ENCODE results near the gene PITRM1.
A peak's percentile ranks its signal among the peaks of the same experiment; 100 is the strongest.

The PITRM1 gene

GRCh38 chr10:3108575-3109105, 63.9 kb downstream of the PITRM1 start:
- no peak for DNase-seq (ENCODE audit: low spot score)
- no peak overlapping the region for H3K23ac ChIP-seq (ENCODE audit: low read depth, low read length, poor library complexity)
- peaks cover 5 to 33% of the 10 kb centered on the region in 2 donors for H3K36me3 ChIP-seq (replicated peaks in 1 of 2; ENCODE audit: control insufficient read depth in 2 of 2, insufficient read depth in 2 of 2, low read length in 2 of 2)
- no peaks in the 10 kb centered on the region for H3K27me3 ChIP-seq (ENCODE audit: control insufficient read depth in 3 of 3, insufficient read depth in 3 of 3, low read depth in 1 of 3, low read length in 3 of 3)
- no peak overlapping the region for H2BK12ac ChIP-seq (ENCODE audit: low read length)
- no peak overlapping the region for H2AFZ ChIP-seq (ENCODE audit: low read length)
- no peak overlapping the region for H2BK120ac ChIP-seq (ENCODE audit: low read depth, low read length)
- no peak overlapping the region for H4K8ac ChIP-seq (ENCODE audit: low read depth, low read length)
- no peak overlapping the region for H2AK5ac ChIP-seq (ENCODE audit: low read depth, low read length)
- H2BK5ac ChIP-seq (ENCODE audit: low read length) = no peak overlapping the region
- H2BK15ac ChIP-seq (ENCODE audit: low read length) = no peak overlapping the region
- peaks cover 2% of the 10 kb centered on the region for H3K79me1 ChIP-seq (ENCODE audit: low read depth, low read length)
- H3K14ac ChIP-seq (ENCODE audit: low read length) = no peak overlapping the region
- no CpG with 5 or more reads among the region's 21 CpGs for WGBS, 2 donors (ENCODE audit: extremely low coverage in 2 of 2, insufficient read length in 2 of 2, insufficient replicate concordance in 1 of 2)
- no peak overlapping the region for H3K9ac ChIP-seq (ENCODE audit: low read depth, low read length, poor library complexity)
- no peak overlapping the region for H3K4ac ChIP-seq (ENCODE audit: low read length)
- H3K18ac ChIP-seq (ENCODE audit: low read length) = no peak overlapping the region
- H3K4me3 ChIP-seq (ENCODE audit: low read length in 2 of 2) = no peak overlapping the region
- no peak overlapping the region for H3K27ac ChIP-seq (replicated peaks; ENCODE audit: low read length)
- no peak overlapping the region for H3K4me2 ChIP-seq (ENCODE audit: insufficient read depth, low read length, poor library complexity, severe bottlenecking)
- H3K4me1 ChIP-seq (ENCODE audit: control insufficient read depth in 2 of 2, insufficient read depth in 1 of 2, low read depth in 1 of 2, low read length in 2 of 2) = peaks cover 0 to 2% of the 10 kb centered on the region in 2 donors
- no peaks in the 10 kb centered on the region for H3K9me3 ChIP-seq (replicated peaks in 1 of 2; ENCODE audit: control insufficient read depth in 2 of 2, insufficient read depth in 1 of 2, low read depth in 1 of 2, low read length in 2 of 2)
- H4K91ac ChIP-seq (ENCODE audit: low read depth, low read length, poor library complexity) = no peak overlapping the region

- H3K36me3 ChIP-seq (replicated peaks in 1 of 2; ENCODE audit: control insufficient read depth in 2 of 2, insufficient read depth in 2 of 2, low read length in 2 of 2) = peaks cover 3 to 30% of the 10 kb centered on the region in 2 donors
Observed at GRCh38 chr10:3108033-3108432, 64.5 kb downstream of the PITRM1 start.

GRCh38 chr10:3107426-3107961, 65.1 kb downstream of the PITRM1 start:
- Histone ChIP-seq H3K14ac (ENCODE audit: low read length) (no peak overlapping the region), H2BK120ac (ENCODE audit: low read depth, low read length) (no peak overlapping the region), H3K9me3 (replicated peaks in 1 of 2; ENCODE audit: control insufficient read depth in 2 of 2, insufficient read depth in 1 of 2, low read depth in 1 of 2, low read length in 2 of 2) (no peaks in the 10 kb centered on the region), H3K4me1 (ENCODE audit: control insufficient read depth in 2 of 2, insufficient read depth in 1 of 2, low read depth in 1 of 2, low read length in 2 of 2) (peaks cover 0 to 2% of the 10 kb centered on the region in 2 donors), H3K4me2 (ENCODE audit: insufficient read depth, low read length, poor library complexity, severe bottlenecking) (no peak overlapping the region), H3K18ac (ENCODE audit: low read length) (no peak overlapping the region), H3K27ac (replicated peaks; ENCODE audit: low read length) (no peak overlapping the region), H3K9ac (ENCODE audit: low read depth, low read length, poor library complexity) (no peak overlapping the region), H3K4ac (ENCODE audit: low read length) (no peak overlapping the region), H2AFZ (ENCODE audit: low read length) (peak overlapping the region; percentile 39), H3K23ac (ENCODE audit: low read depth, low read length, poor library complexity) (no peak overlapping the region), H3K36me3 (replicated peaks in 1 of 2; ENCODE audit: control insufficient read depth in 2 of 2, insufficient read depth in 2 of 2, low read length in 2 of 2) (peaks cover 0 to 30% of the 10 kb centered on the region in 2 donors), H3K27me3 (ENCODE audit: control insufficient read depth in 3 of 3, insufficient read depth in 3 of 3, low read depth in 1 of 3, low read length in 3 of 3) (no peaks in the 10 kb centered on the region), H4K91ac (ENCODE audit: low read depth, low read length, poor library complexity) (no peak overlapping the region), H2AK5ac (ENCODE audit: low read depth, low read length) (no peak overlapping the region), H3K4me3 (ENCODE audit: low read length in 2 of 2) (no peak overlapping the region), H4K8ac (ENCODE audit: low read depth, low read length) (no peak overlapping the region), H3K79me1 (ENCODE audit: low read depth, low read length) (peaks cover 2% of the 10 kb centered on the region), H2BK5ac (ENCODE audit: low read length) (no peak overlapping the region), H2BK15ac (ENCODE audit: low read length) (no peak overlapping the region), H2BK12ac (ENCODE audit: low read length) (peak overlapping the region; percentile 7)
- DNase-seq (ENCODE audit: low spot score) = no peak
- no CpG with 5 or more reads among the region's 22 CpGs for WGBS, 2 donors (ENCODE audit: extremely low coverage in 2 of 2, insufficient read length in 2 of 2, insufficient replicate concordance in 1 of 2)

More at GRCh38 chr10:3108033-3108432, 64.5 kb downstream of the PITRM1 start:
- Histone ChIP-seq H3K23ac (ENCODE audit: low read depth, low read length, poor library complexity) (no peak overlapping the region), H3K27me3 (ENCODE audit: control insufficient read depth in 3 of 3, insufficient read depth in 3 of 3, low read depth in 1 of 3, low read length in 3 of 3) (no peaks in the 10 kb centered on the region), H2AFZ (ENCODE audit: low read length) (no peak overlapping the region), H3K18ac (ENCODE audit: low read length) (no peak overlapping the region), H3K4me3 (ENCODE audit: low read length in 2 of 2) (no peak overlapping the region), H2BK120ac (ENCODE audit: low read depth, low read length) (no peak overlapping the region), H3K4me1 (ENCODE audit: control insufficient read depth in 2 of 2, insufficient read depth in 1 of 2, low read depth in 1 of 2, low read length in 2 of 2) (peaks cover 0 to 2% of the 10 kb centered on the region in 2 donors), H2AK5ac (ENCODE audit: low read depth, low read length) (no peak overlapping the region), H3K9ac (ENCODE audit: low read depth, low read length, poor library complexity) (no peak overlapping the region), H3K9me3 (replicated peaks in 1 of 2; ENCODE audit: control insufficient read depth in 2 of 2, insufficient read depth in 1 of 2, low read depth in 1 of 2, low read length in 2 of 2) (no peaks in the 10 kb centered on the region), H3K27ac (replicated peaks; ENCODE audit: low read length) (no peak overlapping the region), H2BK12ac (ENCODE audit: low read length) (no peak overlapping the region), H2BK15ac (ENCODE audit: low read length) (no peak overlapping the region), H3K14ac (ENCODE audit: low read length) (no peak overlapping the region), H3K79me1 (ENCODE audit: low read depth, low read length) (peaks cover 2% of the 10 kb centered on the region), H3K4ac (ENCODE audit: low read length) (no peak overlapping the region), H4K91ac (ENCODE audit: low read depth, low read length, poor library complexity) (no peak overlapping the region), H2BK5ac (ENCODE audit: low read length) (no peak overlapping the region), H3K4me2 (ENCODE audit: insufficient read depth, low read length, poor library complexity, severe bottlenecking) (no peak overlapping the region), H4K8ac (ENCODE audit: low read depth, low read length) (no peak overlapping the region)
- DNase-seq (ENCODE audit: low spot score) = no peak
- no CpG with 5 or more reads among the region's 8 CpGs for WGBS, 2 donors (ENCODE audit: extremely low coverage in 2 of 2, insufficient read length in 2 of 2, insufficient replicate concordance in 1 of 2)

- Histone ChIP-seq H3K4ac (ENCODE audit: low read length) (no peak overlapping the region), H2AK5ac (ENCODE audit: low read depth, low read length) (no peak overlapping the region), H3K79me1 (ENCODE audit: low read depth, low read length) (peaks cover 2% of the 10 kb centered on the region), H2BK5ac (ENCODE audit: low read length) (no peak overlapping the region), H3K36me3 (replicated peaks in 1 of 2; ENCODE audit: control insufficient read depth in 2 of 2, insufficient read depth in 2 of 2, low read length in 2 of 2) (peaks cover 0 to 28% of the 10 kb centered on the region in 2 donors), H4K8ac (ENCODE audit: low read depth, low read length) (no peak overlapping the region), H3K9me3 (replicated peaks in 1 of 2; ENCODE audit: control insufficient read depth in 2 of 2, insufficient read depth in 1 of 2, low read depth in 1 of 2, low read length in 2 of 2) (no peaks in the 10 kb centered on the region), H3K27me3 (ENCODE audit: control insufficient read depth in 3 of 3, insufficient read depth in 3 of 3, low read depth in 1 of 3, low read length in 3 of 3) (no peaks in the 10 kb centered on the region), H3K18ac (ENCODE audit: low read length) (no peak overlapping the region), H3K4me1 (ENCODE audit: control insufficient read depth in 2 of 2, insufficient read depth in 1 of 2, low read depth in 1 of 2, low read length in 2 of 2) (peaks cover 0 to 2% of the 10 kb centered on the region in 2 donors), H4K91ac (ENCODE audit: low read depth, low read length, poor library complexity) (no peak overlapping the region), H3K23ac (ENCODE audit: low read depth, low read length, poor library complexity) (no peak overlapping the region), H2BK120ac (ENCODE audit: low read depth, low read length) (no peak overlapping the region), H2AFZ (ENCODE audit: low read length) (no peak overlapping the region), H3K9ac (ENCODE audit: low read depth, low read length, poor library complexity) (no peak overlapping the region), H3K4me2 (ENCODE audit: insufficient read depth, low read length, poor library complexity, severe bottlenecking) (no peak overlapping the region), H2BK12ac (ENCODE audit: low read length) (no peak overlapping the region), H3K27ac (replicated peaks; ENCODE audit: low read length) (no peak overlapping the region), H2BK15ac (ENCODE audit: low read length) (no peak overlapping the region), H3K14ac (ENCODE audit: low read length) (no peak overlapping the region), H3K4me3 (ENCODE audit: low read length in 2 of 2) (no peak overlapping the region)
- no CpG with 5 or more reads among the region's 5 CpGs for WGBS, 2 donors (ENCODE audit: extremely low coverage in 2 of 2, insufficient read length in 2 of 2, insufficient replicate concordance in 1 of 2)
- DNase-seq (ENCODE audit: low spot score) = no peak
Observed at GRCh38 chr10:3106928-3107425, 65.6 kb downstream of the PITRM1 start.

Data from neuronal stem cell (in vitro differentiated cells).